GM12872 (cell line): ENCODE results near the gene ACAD10.

ENCODE experiments used
- CTCF ChIP-seq: IDR thresholded peaks from 3 replicates; pipeline ENCODE4 v1.5.1; 2011; ENCODE audit warnings: low read depth, mild to moderate bottlenecking, low read length, moderate library complexity; ENCODE audit not compliant: insufficient read depth

The ACAD10 gene

GRCh38 chr12:111748151-111748672, 62.4 kb downstream of the ACAD10 start:
- no peak for TF ChIP-seq CTCF

GRCh38 chr12:111748867-111749266, 63.0 kb downstream of the ACAD10 start:
- no peak for TF ChIP-seq CTCF

GRCh38 chr12:111749391-111749790, 63.5 kb downstream of the ACAD10 start:
- TF ChIP-seq CTCF, result no peak

- TF ChIP-seq CTCF, result peak; percentile 84
Measured at GRCh38 chr12:111753144-111753881, 67.5 kb downstream of the ACAD10 start.

GRCh38 chr12:111754671-111755070, 68.8 kb downstream of the ACAD10 start:
- TF ChIP-seq CTCF, result no peak

- TF ChIP-seq CTCF, result no peak
Measured at GRCh38 chr12:111756196-111756595, 70.3 kb downstream of the ACAD10 start.

GRCh38 chr12:111756681-111757080, 70.8 kb downstream of the ACAD10 start:
- no peak for TF ChIP-seq CTCF
